ENCODE data around the gene PRPF6.
"Not testable (repeated sequence)": the region's sequence is repeated elsewhere in the genome, so short reads cannot be mapped to it uniquely, and the experiment has no call there.

The PRPF6 gene

GRCh38 chr20:64012385-64013154 lies 31.6 kb downstream of the PRPF6 start:
- DNase-seq (ENCODE audit: low read depth in 2 of 2), result not testable (repeated sequence)

DNA sequence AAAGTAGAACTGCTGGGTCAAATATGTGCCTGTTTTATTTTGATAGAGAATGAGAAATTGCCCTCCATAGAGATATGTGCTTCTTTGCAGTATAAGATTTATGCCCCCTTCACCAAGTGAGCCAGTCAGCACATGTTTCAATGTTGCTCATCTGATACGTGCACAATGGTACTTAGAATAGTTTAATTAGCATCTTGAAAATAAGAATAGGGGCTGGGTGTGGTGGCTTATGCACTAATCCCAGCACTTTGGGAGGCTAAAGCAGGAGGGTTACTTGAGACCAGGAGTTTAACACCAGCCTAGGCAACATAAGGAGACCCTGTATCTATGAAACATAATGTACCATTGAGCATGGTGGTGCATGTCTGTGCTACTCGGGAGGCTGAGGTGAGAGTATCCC lies 34.7 kb downstream of the PRPF6 start:
- no peak for DNase-seq (ENCODE audit: low read depth in 2 of 2)

DNA sequence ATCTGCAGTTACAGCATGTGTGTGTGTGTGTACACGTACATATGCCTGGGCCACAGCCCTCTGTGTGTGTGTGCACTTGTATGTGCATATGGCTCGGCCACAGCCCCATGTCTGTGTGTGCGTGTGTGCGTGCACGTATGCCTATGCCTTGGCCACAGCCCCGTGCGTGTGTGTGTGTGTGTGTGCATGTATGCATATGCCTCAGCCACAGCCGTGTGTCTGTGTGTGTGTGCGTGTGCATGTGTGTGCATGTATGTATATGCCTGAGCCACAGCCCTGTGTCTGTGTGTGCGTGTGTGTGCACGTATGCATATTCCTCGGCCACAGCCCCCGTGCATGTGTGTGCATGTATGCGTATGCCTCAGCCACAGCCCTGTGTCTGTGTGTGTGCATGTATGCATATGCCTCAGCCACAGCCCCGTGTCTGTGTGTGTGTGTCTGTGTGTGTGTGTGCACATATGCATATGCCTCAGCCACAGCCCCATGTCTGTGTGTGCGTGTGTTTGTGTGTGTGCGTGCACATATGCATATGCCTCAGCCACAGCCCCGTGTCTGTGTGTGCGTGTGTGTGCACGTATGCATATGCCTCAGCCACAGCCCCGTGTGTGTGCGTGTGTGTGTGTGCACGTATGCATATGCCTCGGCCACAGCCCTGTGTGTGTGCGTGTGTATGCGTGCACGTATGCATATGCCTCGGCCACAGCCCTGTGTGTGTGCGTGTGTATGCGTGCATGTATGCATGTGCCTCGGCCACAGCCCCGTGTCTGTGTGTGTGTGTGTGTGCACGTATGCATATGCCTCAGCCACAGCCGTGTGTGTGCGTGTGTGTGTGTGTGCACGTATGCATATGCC lies 40.4 kb downstream of the PRPF6 start:
- DNase-seq (ENCODE audit: low read depth in 2 of 2), result no peak

DNA sequence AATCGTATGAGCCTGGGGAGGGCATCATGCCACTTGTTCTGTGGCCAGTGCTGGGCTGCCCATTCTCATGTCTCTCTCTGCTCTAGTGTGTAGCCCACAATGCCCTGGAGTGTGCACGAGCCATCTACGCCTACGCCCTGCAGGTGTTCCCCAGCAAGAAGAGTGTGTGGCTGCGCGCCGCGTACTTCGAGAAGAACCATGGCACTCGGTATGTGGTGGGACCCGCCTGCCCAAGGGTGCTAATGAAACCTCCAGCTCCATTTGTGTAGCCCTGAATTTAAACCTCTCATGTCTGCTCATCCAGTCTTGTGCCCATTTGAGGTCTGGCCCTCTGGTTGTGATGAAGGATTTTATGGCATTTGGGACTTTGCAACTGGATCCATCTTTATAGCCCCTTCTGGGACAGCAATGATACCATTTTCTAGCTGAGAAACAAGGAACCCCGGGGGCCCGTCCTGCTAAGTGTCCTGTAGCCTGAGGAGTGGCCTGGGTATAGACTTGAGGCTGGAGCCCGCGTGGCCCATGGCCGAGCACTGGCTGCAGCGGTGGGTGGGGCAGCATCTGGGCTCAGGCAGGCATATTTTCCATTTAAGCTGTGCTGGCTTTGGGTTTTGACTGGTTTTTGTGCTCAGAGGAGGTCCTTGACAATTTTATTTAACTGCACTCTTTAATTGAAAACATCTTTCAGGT lies 41.9 kb downstream of the PRPF6 start:
- DNase-seq (ENCODE audit: low read depth in 2 of 2), result no peak

DNA sequence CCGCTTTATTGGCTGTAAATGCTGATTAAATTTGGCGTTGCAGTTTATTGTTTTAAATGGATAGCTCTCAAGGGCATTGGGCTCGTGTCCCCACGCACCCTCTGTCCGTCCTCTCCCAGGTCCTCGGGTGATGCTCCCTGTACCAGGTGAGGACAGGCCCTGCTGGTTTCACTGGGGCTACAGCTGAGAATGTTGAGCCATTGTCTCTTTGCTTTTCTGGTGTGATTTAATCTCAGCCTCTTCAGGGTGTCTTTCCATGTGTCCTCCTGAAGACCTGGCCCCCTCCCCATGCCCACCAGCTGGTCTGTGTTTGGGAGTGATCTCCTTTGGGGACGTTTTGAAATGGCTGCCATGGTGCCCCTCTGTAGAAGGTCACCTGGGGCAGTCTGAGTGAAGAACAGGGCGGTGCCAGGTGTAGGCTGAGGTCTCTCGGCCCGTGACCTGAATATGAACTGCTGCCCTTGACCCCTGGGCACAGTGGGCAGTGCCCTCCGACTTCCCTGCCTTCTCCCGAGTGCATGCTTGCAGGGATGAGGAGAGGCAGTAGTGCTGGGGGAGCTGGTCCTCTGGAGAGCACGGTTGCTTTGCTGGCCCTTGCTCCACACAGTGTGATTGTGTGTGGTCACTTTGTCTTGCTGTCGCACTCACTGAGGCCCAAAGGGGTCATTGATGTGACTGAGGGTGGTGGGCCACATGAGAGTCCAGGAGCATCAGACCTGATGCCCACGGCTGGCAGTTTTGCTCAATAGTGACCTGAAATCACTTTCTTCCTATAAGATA lies 42.6 kb downstream of the PRPF6 start:
- no peak for DNase-seq (ENCODE audit: low read depth in 2 of 2)

- DNase-seq (ENCODE audit: low read depth in 2 of 2), result no peak
These were observed 43.4 kb downstream of the PRPF6 start for GRCh38 chr20:64024141-64024990.

- no peak for DNase-seq (ENCODE audit: low read depth in 2 of 2)
These were observed 44.3 kb downstream of the PRPF6 start for GRCh38 chr20:64025101-64025825.

- no peak for DNase-seq (ENCODE audit: low read depth in 2 of 2)
These were observed 45.0 kb downstream of the PRPF6 start for GRCh38 chr20:64025826-64026412.

GRCh38 chr20:64027981-64028685 lies 47.2 kb downstream of the PRPF6 start:
- DNase-seq (ENCODE audit: low read depth in 2 of 2), result no peak

- DNase-seq (ENCODE audit: low read depth in 2 of 2), result no peak
These were observed 48.6 kb downstream of the PRPF6 start for GRCh38 chr20:64029293-64030117.

DNA sequence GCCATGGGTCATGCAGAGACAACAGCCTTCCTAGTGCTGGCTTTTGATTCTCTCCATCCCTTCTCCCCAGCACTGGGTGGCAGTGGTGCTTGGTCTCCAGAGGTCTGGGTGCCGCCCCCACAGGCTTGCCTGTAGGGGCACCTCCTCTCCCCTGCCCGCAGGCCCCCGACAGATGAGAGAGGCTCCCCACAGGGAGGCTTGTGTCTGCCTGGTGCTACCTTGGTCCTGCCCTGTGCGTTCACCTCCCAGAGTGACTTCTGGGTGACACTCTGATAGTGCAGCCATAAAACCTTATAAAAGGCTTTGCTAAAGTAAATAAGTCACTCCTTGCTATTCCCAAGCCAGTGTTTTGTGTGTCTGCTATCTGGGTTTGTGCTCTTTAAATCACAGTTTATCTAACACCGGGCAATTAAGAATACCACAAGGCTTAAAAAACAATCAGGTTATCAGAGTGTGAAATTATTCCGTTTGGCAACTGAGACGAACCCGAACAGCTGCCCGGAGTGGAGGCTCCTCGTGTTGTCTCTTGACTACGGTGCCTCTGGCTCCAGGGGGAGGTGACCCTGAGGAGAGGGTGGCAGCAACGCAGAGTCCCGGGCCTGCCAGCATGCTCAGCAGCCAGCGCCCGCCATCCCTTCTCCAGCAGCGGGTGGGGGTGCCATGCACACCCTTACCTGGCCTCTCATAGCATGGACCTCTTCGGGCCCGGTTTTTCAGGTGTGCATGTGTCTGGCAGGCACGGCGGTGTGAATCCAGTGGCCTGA lies 49.6 kb downstream of the PRPF6 start:
- no peak for DNase-seq (ENCODE audit: low read depth in 2 of 2)

- no peak for DNase-seq (ENCODE audit: low read depth in 2 of 2)
These were observed 50.9 kb downstream of the PRPF6 start for GRCh38 chr20:64031822-64032314.

- no peak for DNase-seq (ENCODE audit: low read depth in 2 of 2)
These were observed 52.0 kb downstream of the PRPF6 start for GRCh38 chr20:64032706-64033624.

GRCh38 chr20:64033981-64034493 lies 53.1 kb downstream of the PRPF6 start:
- DNase-seq (ENCODE audit: low read depth in 2 of 2), result no peak

DNA sequence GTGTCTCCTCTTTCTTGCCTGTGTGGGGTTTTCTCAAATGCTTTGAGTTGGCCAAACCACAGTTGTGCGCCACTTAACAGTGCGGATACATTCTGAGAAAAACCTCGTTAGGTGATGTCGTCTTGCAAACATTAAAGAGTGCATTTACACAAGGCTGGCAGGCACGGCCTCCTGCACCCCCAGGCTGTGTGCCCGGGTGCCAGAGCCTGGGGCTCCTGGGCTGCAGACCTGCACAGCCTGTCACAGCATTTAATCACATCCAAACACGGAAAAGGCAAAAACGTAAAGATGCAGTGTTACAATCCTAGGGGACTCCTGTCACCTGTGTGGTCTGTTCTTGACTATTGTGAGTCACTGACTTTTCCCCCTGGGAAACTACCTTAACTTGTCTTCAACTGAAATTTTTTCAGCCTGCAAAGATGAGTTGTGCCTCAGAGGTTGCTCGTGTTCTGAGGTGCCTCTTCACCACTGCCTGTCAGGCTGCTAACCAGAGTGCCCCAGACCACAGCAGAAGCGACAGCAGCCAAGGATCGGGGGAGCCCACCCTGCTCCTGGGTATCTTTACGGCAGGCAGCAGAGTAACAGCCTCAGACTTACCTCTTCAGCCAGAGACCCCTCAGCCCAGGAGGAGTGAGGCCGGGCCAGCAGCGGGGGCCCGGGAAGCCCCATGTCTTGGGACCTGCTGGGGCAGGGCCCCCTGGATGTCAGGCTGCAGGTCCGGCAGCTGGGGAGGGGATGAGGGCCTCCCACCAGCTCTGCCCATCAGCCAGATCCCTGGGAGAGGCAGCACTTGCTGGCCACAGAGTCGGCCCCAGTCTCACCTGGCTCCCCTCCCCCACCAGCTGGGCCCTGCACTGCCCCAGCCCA lies 54.4 kb downstream of the PRPF6 start:
- peak; percentile 38 to 52 for DNase-seq (ENCODE audit: low read depth in 2 of 2)
